GM12878 (cell line): ENCODE results near the gene ACTL8. TPM values are rescaled to one million over a fixed set of nuclear protein-coding genes. Genes with fewer than 3 reads are reported as not detected.

Experiments
- ATAC-seq: fragments of 200-7000 bp; cut with Tn5 transposase; 3 replicates; pipeline ENCODE4 v1.9.1; 2020; ENCODE audit warnings: mild to moderate bottlenecking, moderate library complexity
- BruUV-seq: library from RNA; stranded (reverse); fragments of 400-500 nt; replicated peaks from 2 replicates; lab custom pipeline; 2021; lab: Mats Ljungman, UMichigan
- CTCF ChIA-PET: fragments of 300-600 bp; sonication (Branson Sonifier 250); formaldehyde crosslinking; extraction: SDS; loops from one replicate; lab custom pipeline; 2021; ENCODE audit warnings: inconsistent platforms; lab: Yijun Ruan, JAX
- POLR2A ChIA-PET: fragments of 350-600 bp; formaldehyde crosslinking; extraction: SDS; loops from one replicate; lab custom pipeline; 2021; ENCODE audit warnings: inconsistent platforms; lab: Charles Lee
- RAD21 ChIA-PET: fragments of 300-600 bp; sonication (Branson Sonifier 250); formaldehyde crosslinking; loops from one replicate; lab custom pipeline; 2023; ENCODE audit warnings: antibody characterized with exemption; ENCODE audit not compliant: unreplicated experiment; lab: Charles Lee
- SMC1A ChIA-PET: fragments of 300-600 bp; sonication (Branson Sonifier 250); formaldehyde crosslinking; loops from one replicate; lab custom pipeline; 2023; ENCODE audit not compliant: unreplicated experiment, uncharacterized antibody; lab: Charles Lee
- DNase-seq: peaks from one replicate; pipeline ENCODE4 v3.0.0-alpha.2; 2011; ENCODE audit warnings: low read depth, low spot score
- FAIRE-seq: peaks from 3 replicates; lab custom pipeline; 2011; peaks lifted over from hg19 to GRCh38; lab: Jason Lieb, UNC
- H2AFZ ChIP-seq: 2 replicates; pipeline ENCODE4 v1.6.0; 2011; ENCODE audit warnings: low read depth, low read length, control low read depth; ENCODE audit not compliant: control insufficient read depth
- H3K27ac ChIP-seq: 2 replicates; pipeline ENCODE4 v1.5.1; 2011; ENCODE audit warnings: control low read depth; ENCODE audit not compliant: control insufficient read depth, insufficient read depth
- H3K27me3 ChIP-seq, 2 experiments: replicated peaks in 1 of 2; 2 replicates each; pipeline versions ENCODE4 v1.6.0 to v1.6.1; 2011; ENCODE audit warnings: low read length in 1 of 2; ENCODE audit not compliant: control insufficient read depth in 2 of 2, insufficient read depth in 2 of 2
- H3K36me3 ChIP-seq, 2 experiments: 2 replicates each; pipeline ENCODE4 v1.5.1; 2011; ENCODE audit warnings: low read length in 1 of 2; ENCODE audit not compliant: control insufficient read depth in 2 of 2, insufficient read depth in 2 of 2
- H3K4me1 ChIP-seq: 2 replicates; pipeline ENCODE4 v1.6.1; 2011; ENCODE audit warnings: mild to moderate bottlenecking, low read length, moderate library complexity, mixed read lengths; ENCODE audit not compliant: control insufficient read depth, insufficient read depth
- H3K4me2 ChIP-seq: 2 replicates; pipeline ENCODE4 v1.6.0; 2011; ENCODE audit warnings: control low read depth; ENCODE audit not compliant: control insufficient read depth, insufficient read depth
- H3K4me3 ChIP-seq: fragments of 200-600 bp; sonication (generic); 2 replicates; pipeline ENCODE4 v1.5.1; 2016
- H3K79me2 ChIP-seq: 2 replicates; pipeline ENCODE4 v1.6.0; 2011; ENCODE audit warnings: low read length; ENCODE audit not compliant: control insufficient read depth, insufficient read depth
- H3K9ac ChIP-seq: 2 replicates; pipeline ENCODE4 v1.8.0; 2011; ENCODE audit warnings: low read length, control low read depth, mixed read lengths; ENCODE audit not compliant: control insufficient read depth, insufficient read depth
- H3K9me3 ChIP-seq: replicated peaks from 3 replicates; pipeline ENCODE4 v1.5.1; 2011; ENCODE audit warnings: mild to moderate bottlenecking, low read length; ENCODE audit not compliant: control insufficient read depth, insufficient read depth
- H4K20me1 ChIP-seq: 2 replicates; pipeline ENCODE4 v1.6.0; 2011; ENCODE audit not compliant: control insufficient read depth, insufficient read depth
- BMI1 ChIP-seq: fragments of 450-650 bp; IDR thresholded peaks from 2 replicates; pipeline ENCODE4 v1.6.1; 2016; ENCODE audit warnings: mild to moderate bottlenecking, moderate library complexity, borderline replicate concordance
- CBFB ChIP-seq: IDR thresholded peaks from 2 replicates; pipeline ENCODE4 v1.6.1; 2016; ENCODE audit warnings: antibody characterized with exemption, low read depth
- CHD4 ChIP-seq: fragments of 200-600 bp; sonication (generic); IDR thresholded peaks from 2 replicates; pipeline ENCODE4 v1.6.1; 2016; ENCODE audit warnings: mild to moderate bottlenecking
- CREB1 ChIP-seq: IDR thresholded peaks from 2 replicates; pipeline ENCODE4 v1.6.1; 2012; ENCODE audit warnings: low read depth, mild to moderate bottlenecking, inconsistent platforms
- RAD21 ChIP-seq: IDR thresholded peaks from 2 replicates; pipeline ENCODE4 v1.6.1; 2011; ENCODE audit warnings: mild to moderate bottlenecking, low read depth, low read length, moderate library complexity; ENCODE audit not compliant: insufficient read depth
- RFX5 ChIP-seq: IDR thresholded peaks from 2 replicates; pipeline ENCODE4 v1.6.1; 2011; ENCODE audit warnings: low read depth, low read length, improper control_type of control experiment
- SMC3 ChIP-seq: IDR thresholded peaks from 2 replicates; pipeline ENCODE4 v1.6.1; 2011; ENCODE audit warnings: low read length, improper control_type of control experiment, borderline replicate concordance
- WGBS: methylation state at CpG from one replicate; pipeline ENCODE4 v1.1.6; 2016; ENCODE audit warnings: low lambda C conversion rate; ENCODE audit not compliant: insufficient replicate concordance, insufficient coverage; ENCODE audit errors: missing lambda C conversion rate; 5-methylcytosine and 5-hydroxymethylcytosine counted together
- in situ Hi-C: fragments of 300-500 bp; cut with MboI; formaldehyde crosslinking; loops from 9 replicates; pipeline ENCODE4 v1.14.3; 2018; ENCODE audit warnings: mixed read lengths
- intact Hi-C: fragments of 100-400 bp; cut with micrococcal nuclease; formaldehyde crosslinking; loops from one replicate; pipeline ENCODE4 v1.14.2; 2022; ENCODE audit not compliant: unreplicated experiment
- polyA plus RNA-seq, 11 experiments: library from polyadenylated mRNA; depleted of rRNA in 4 of 11; unstranded in 6 of 11; stranded (reverse) in 5 of 11; fragments of >200 nt; fragmentation: Nextera tagmentation in 4 of 11; fragmentation: Illumina TruSeq in 1 of 11; extraction: Ambion mirVana in 4 of 11; extraction: Trizol in 1 of 11; gene quantifications; 1 replicate in 1 of 11; 2 replicates in 10 of 11; pipeline versions ENCODE4 v1.2.1 to v1.2.3, GENCODE V29; 2011 to 2016; ENCODE audit warnings: inconsistent platforms in 2 of 11, missing spikeins in 2 of 11, low read depth in 1 of 11
- total RNA-seq, 4 experiments: library from RNA; depleted of rRNA in 3 of 4; stranded (reverse); fragments of >200 nt in 3 of 4; fragmentation: Illumina TruSeq in 1 of 4; extraction: Trizol in 1 of 4; gene quantifications; 2 replicates each; pipeline versions ENCODE4 v1.2.1 to v1.2.3, GENCODE V29; 2013 to 2021
- TF ChIP-seq, protein P1 (sequence below): fragments of 450-650 bp; IDR thresholded peaks from 2 replicates; pipeline ENCODE4 v1.6.1; 2017; ENCODE audit warnings: antibody characterized with exemption, mild to moderate bottlenecking, moderate library complexity
- TF ChIP-seq, protein P2 (sequence below): IDR thresholded peaks from 2 replicates; pipeline ENCODE4 v1.6.1; 2012; ENCODE audit warnings: low read length, inconsistent platforms
- TF ChIP-seq, protein P3 (sequence below): fragments of 450-650 bp; conservative IDR thresholded peaks from 2 replicates; pipeline ENCODE4 v1.6.1; 2017; ENCODE audit warnings: mild to moderate bottlenecking, moderate library complexity

ACTL8 gene
- total and polyA plus RNA-seq, 10 of the 15 experiments (the other 5 are each of a cell fraction or from before 2014, with no cell fraction given), result 0.05 to 0.27 TPM; not detected in 8

DNA sequence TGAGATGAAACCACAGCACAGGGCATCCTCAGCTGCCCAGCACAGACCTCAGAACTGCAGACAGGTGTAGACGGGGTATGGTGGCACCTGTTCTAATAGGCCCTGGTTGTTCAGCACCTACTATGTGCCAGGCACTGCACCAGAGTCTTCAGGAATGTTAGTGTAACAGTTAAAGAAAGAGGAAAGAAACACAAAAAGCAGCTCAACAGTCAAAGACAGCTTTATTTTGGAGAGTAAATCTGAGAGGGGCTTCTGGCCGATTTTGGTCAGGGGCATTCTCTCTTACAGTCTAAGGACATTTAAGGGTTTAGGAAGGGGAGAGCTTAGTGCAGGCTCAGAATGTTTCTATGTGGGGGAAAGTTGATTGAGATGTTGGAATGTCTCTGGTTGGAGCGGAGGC, 45.2 kb upstream of the ACTL8 start:
- FAIRE-seq, result no peak

DNA sequence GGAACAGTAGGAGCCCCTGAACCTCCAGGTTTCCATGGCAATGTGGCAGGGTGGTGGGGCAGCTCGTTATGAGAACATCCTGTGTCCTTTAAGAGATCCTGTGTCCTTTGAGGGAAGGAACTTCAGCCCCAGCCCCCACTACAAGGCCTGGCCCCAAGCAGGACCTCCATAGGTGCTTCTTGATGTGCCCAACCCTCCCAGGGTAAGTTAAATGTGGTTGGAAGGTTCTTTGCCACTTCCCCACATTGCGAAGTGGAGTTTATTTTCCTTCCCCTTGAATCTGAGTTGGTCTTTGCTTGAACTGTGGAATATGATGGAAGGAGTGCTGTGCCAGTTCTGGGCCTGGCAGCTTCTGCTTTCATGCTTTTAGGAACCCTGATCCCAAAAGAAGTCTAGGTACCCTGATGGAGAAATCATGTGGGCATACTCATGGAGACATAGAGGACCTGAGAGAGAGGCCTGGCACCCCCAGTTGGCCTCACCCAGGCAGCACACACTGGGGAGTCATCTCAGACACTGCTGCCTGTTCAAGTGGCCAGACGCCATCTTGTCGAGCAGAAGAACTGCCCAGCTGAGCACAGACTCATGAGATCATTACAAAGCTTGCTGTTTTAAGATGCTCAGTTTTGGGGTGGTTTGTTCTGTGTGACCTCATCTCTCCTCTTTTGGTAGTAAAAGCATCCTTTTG, 44.1 kb upstream of the ACTL8 start:
- Histone ChIP-seq H3K79me2 (no peaks in the 10 kb centered on the region), H2AFZ (no peak overlapping the region), H3K36me3 (no peaks in the 10 kb centered on the region), H3K4me1 (no peaks in the 10 kb centered on the region), H3K9me3 (no peaks in the 10 kb centered on the region), H3K27ac (no peak overlapping the region), H3K27me3 (no peaks in the 10 kb centered on the region; a peak in 1 of 4 replicates), H3K4me2 (no peak overlapping the region), H3K9ac (no peak overlapping the region), H3K4me3 (no peak overlapping the region), H4K20me1 (no peaks in the 10 kb centered on the region)
- intact Hi-C loops (no loop called here), in situ Hi-C loops (no loop called here)
- no TSS peak for BruUV-seq
- no peak for FAIRE-seq
- POLR2A ChIA-PET, result no interaction called here
- CTCF ChIA-PET, result interaction anchor here (1.5 kb wide), 1 partner anchor 49 kb away, joined by 4 read pairs; no protein-coding TSS in a partner anchor
- no peak for DNase-seq
- TF ChIP-seq, protein P1, sequence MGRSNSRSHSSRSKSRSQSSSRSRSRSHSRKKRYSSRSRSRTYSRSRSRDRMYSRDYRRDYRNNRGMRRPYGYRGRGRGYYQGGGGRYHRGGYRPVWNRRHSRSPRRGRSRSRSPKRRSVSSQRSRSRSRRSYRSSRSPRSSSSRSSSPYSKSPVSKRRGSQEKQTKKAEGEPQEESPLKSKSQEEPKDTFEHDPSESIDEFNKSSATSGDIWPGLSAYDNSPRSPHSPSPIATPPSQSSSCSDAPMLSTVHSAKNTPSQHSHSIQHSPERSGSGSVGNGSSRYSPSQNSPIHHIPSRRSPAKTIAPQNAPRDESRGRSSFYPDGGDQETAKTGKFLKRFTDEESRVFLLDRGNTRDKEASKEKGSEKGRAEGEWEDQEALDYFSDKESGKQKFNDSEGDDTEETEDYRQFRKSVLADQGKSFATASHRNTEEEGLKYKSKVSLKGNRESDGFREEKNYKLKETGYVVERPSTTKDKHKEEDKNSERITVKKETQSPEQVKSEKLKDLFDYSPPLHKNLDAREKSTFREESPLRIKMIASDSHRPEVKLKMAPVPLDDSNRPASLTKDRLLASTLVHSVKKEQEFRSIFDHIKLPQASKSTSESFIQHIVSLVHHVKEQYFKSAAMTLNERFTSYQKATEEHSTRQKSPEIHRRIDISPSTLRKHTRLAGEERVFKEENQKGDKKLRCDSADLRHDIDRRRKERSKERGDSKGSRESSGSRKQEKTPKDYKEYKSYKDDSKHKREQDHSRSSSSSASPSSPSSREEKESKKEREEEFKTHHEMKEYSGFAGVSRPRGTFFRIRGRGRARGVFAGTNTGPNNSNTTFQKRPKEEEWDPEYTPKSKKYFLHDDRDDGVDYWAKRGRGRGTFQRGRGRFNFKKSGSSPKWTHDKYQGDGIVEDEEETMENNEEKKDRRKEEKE, result no peak
- TF ChIP-seq RAD21, result no peak
- no peak for TF ChIP-seq CHD4
- TF ChIP-seq, protein P2, sequence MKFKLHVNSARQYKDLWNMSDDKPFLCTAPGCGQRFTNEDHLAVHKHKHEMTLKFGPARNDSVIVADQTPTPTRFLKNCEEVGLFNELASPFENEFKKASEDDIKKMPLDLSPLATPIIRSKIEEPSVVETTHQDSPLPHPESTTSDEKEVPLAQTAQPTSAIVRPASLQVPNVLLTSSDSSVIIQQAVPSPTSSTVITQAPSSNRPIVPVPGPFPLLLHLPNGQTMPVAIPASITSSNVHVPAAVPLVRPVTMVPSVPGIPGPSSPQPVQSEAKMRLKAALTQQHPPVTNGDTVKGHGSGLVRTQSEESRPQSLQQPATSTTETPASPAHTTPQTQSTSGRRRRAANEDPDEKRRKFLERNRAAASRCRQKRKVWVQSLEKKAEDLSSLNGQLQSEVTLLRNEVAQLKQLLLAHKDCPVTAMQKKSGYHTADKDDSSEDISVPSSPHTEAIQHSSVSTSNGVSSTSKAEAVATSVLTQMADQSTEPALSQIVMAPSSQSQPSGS, result no peak
- TF ChIP-seq, protein P3, sequence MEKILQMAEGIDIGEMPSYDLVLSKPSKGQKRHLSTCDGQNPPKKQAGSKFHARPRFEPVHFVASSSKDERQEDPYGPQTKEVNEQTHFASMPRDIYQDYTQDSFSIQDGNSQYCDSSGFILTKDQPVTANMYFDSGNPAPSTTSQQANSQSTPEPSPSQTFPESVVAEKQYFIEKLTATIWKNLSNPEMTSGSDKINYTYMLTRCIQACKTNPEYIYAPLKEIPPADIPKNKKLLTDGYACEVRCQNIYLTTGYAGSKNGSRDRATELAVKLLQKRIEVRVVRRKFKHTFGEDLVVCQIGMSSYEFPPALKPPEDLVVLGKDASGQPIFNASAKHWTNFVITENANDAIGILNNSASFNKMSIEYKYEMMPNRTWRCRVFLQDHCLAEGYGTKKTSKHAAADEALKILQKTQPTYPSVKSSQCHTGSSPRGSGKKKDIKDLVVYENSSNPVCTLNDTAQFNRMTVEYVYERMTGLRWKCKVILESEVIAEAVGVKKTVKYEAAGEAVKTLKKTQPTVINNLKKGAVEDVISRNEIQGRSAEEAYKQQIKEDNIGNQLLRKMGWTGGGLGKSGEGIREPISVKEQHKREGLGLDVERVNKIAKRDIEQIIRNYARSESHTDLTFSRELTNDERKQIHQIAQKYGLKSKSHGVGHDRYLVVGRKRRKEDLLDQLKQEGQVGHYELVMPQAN, result no peak
- WGBS, result 7% methylated on average over 4 of the region's 4 CpGs
- no peak for ATAC-seq
- RAD21 ChIA-PET, result no interaction called here
- SMC1A ChIA-PET, result no interaction called here

More for the DNA sequence above, 45.2 kb upstream of the ACTL8 start:
- H3K36me3 ChIP-seq, result no peaks in the 10 kb centered on the region
- ChIA-PET RAD21 (no interaction called here), POLR2A (no interaction called here), CTCF (interaction anchor here (1.5 kb wide), 1 partner anchor 48 kb away, joined by 4 read pairs; no protein-coding TSS in a partner anchor), SMC1A (no interaction called here)
- no peaks in the 10 kb centered on the region; a peak in 1 of 4 replicates for H3K27me3 ChIP-seq
- no peaks in the 10 kb centered on the region for H3K9me3 ChIP-seq
- H3K79me2 ChIP-seq, result no peaks in the 10 kb centered on the region
- ATAC-seq, result no peak
- H3K9ac ChIP-seq, result no peak overlapping the region
- 50% methylated on average over 2 of the region's 3 CpGs for WGBS
- in situ Hi-C loops, result no loop called here
- no peaks in the 10 kb centered on the region for H3K4me1 ChIP-seq
- no peak for DNase-seq
- H2AFZ ChIP-seq, result no peak overlapping the region
- intact Hi-C loops, result no loop called here
- H3K4me3 ChIP-seq, result no peak overlapping the region
- BruUV-seq, result no TSS peak
- TF ChIP-seq RFX5, result no peak
- no peak for TF ChIP-seq BMI1
- no peak for TF ChIP-seq CBFB
- TF ChIP-seq CREB1, result no peak
- TF ChIP-seq SMC3, result no peak
- no peak overlapping the region for H3K27ac ChIP-seq
- no peak overlapping the region for H3K4me2 ChIP-seq
- no peaks in the 10 kb centered on the region for H4K20me1 ChIP-seq
